SH-SY5Y (cell line): ENCODE data around the gene MICAL2.

Experiments used
- GATA2 ChIP-seq: IDR thresholded peaks from 2 replicates; pipeline ENCODE4 v1.6.1; 2011; ENCODE audit warnings: mild to moderate bottlenecking, low read depth, low read length
- GATA3 ChIP-seq: IDR thresholded peaks from 2 replicates; pipeline ENCODE4 v1.6.1; 2011; ENCODE audit warnings: low read depth, mild to moderate bottlenecking, low read length, moderate library complexity

Gene MICAL2

DNA sequence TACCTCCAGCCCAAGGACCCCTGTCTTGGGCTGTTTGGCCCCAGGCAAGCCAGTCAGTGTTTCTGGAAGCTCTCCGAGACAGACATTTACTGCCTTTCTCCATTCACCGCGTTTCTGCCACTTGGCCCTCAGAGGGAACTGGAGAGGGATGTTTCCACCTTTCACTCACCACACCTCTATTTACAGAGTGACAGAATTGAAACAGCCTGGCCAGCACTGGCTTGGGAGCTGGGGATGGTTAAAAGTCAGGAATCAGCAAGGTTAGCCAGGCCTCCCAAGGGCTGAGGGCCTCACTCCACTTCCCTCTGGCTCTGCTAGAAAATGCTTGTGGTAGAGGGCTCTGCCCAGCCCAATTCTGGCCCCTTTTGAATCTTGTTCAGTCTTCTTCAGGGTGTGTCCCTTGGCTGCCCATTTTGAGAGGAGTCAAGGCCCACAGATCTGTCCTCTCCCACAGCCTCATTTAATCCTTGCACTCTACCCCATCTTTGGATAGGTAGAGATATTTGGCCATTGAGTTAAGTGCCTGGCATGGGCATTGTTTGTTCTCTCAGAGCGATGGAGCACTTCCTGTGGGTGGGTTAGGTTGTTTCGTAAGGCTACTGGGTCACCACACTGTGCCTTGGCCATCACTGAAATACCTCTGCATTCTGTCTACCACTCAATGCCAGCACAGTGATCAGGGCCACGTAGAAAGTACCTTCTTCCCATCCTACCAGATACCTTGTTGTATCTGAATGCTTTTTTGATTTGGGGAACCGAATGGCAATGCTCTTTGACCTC, 119.2 kb downstream of the MICAL2 start:
- TF ChIP-seq GATA2: no peak
- TF ChIP-seq GATA3: no peak

DNA sequence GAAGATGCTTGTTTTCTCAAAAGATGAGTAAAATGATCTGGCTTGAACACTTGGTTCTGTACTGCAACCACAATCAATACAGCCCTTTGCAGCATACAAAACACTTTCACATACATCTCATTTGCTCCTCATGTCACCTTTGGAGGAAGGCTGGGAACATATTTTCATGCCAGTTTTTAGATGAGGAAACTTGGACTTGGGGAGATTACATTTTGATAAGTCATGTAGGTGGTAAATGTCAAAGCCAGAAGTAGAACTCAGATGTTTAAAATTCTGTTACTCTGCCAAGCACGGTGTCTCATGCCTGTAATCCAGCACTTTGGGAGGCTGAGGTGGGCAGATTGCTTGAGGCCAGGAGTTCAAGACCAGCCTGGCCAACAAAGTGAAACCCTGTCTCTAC, 121.8 kb downstream of the MICAL2 start:
- TF ChIP-seq GATA2 (no peak), GATA3 (no peak)

DNA sequence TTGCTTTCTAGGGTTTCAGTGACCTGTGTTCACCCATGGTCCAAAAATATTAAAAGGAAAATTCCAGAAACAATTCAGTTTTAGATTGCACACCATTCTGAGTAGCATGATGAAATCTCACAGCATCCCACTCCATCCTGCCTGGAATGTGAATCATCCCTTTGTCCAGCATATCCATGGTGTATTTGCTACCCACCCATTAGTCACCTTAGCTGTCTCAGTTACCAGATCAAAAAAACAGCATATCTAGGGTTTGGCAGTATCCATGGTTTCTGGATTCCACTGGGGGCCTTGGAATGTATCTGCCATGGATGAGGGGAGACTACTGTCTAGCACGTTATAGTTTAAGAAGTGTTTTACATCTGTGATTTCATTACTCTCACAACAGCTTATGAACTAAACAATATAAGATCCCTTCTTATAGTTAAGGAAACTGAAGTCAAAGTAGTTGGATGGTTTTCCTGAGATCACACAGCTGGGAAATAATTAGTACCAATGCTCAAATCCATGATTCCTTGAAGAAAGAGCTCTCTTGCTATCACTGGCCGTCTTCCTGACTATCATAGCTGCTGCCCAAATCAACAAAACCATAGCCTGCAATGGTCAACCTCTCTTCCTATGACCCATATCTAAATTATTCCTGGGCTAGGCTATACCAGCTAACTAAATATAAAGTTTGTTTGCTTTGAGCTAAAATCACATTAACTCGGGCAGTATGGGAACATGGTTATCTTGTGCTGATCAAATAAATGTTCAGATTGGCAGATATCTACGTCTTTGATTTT, 122.6 kb downstream of the MICAL2 start:
- no peak for TF ChIP-seq GATA2
- TF ChIP-seq GATA3: no peak

DNA sequence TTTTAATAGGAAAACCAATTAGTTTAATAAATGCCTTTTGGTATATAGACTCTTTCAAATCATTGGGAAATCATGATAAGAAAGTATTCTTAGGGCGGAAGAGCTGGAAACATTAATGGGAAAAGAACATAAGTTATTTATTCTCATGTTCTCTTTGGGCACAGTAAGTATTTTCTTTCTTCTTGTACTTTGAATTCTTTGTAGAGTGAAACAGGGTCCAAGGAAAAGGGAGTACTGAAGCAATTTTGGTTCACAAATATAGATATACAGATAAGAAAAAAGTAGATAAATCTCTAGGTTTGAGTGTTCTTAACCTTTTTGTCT, 123.2 kb downstream of the MICAL2 start:
- TF ChIP-seq GATA3 (no peak), GATA2 (no peak)

DNA sequence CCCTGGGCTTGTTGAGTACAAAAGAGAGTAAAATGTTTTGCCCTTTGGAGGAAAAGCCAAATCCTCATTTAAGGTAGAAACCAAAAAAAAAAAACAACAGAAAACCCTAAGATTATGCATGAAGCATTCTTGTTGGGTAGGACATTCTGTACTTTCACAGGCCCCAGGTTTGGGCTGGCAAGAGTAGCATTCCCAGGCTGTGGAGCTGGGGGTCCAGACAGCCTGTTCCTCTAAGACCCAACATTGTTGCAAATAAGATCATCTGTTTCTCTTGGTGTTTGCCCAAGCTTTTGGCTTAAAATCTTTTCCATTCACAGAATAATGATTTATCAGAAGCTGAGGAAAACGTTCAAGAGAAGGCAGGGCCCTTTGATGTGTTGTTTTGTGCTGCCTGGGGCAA, 123.8 kb downstream of the MICAL2 start:
- TF ChIP-seq GATA2 (no peak), GATA3 (no peak)

DNA sequence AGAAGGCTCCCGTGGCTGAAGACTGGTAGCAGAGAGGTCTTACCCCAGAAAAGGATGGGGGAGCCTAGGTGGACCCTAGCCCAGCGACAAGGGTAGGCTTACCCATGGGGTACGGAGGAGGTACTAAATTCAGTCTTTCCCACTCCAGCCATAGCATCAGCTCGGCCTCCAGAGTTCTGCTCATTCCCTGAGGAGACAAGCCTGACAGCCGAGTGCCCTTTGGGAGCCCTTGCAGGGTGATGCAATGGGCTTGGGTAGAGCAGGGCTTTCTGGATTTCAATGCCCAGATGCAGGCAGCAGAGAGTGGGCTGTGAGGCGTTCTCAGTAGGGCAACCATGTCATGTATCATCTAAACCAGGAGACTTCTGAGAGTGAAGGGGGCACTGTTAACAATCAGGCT, 124.7 kb downstream of the MICAL2 start:
- TF ChIP-seq GATA2: no peak
- TF ChIP-seq GATA3: no peak

DNA sequence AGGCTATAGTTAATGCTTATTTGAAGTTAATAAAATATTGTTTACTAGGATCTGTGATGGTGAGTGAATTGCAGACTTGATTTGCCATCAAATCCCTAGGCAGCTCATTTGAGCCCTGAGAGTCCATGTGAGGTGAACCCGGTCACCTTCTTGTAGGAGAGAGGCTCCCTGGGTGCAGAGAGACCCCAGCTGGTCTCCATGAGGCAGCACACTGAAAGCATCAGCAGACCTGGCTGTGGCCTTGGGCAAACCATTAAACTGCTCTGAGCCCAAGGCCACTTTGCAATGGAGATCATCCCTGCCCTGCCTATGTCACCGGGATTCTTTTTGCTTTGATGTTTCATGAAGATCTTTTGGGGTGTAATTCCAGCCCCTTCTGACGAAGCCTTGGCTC, 125.2 kb downstream of the MICAL2 start:
- no peak for TF ChIP-seq GATA2
- TF ChIP-seq GATA3: no peak

DNA sequence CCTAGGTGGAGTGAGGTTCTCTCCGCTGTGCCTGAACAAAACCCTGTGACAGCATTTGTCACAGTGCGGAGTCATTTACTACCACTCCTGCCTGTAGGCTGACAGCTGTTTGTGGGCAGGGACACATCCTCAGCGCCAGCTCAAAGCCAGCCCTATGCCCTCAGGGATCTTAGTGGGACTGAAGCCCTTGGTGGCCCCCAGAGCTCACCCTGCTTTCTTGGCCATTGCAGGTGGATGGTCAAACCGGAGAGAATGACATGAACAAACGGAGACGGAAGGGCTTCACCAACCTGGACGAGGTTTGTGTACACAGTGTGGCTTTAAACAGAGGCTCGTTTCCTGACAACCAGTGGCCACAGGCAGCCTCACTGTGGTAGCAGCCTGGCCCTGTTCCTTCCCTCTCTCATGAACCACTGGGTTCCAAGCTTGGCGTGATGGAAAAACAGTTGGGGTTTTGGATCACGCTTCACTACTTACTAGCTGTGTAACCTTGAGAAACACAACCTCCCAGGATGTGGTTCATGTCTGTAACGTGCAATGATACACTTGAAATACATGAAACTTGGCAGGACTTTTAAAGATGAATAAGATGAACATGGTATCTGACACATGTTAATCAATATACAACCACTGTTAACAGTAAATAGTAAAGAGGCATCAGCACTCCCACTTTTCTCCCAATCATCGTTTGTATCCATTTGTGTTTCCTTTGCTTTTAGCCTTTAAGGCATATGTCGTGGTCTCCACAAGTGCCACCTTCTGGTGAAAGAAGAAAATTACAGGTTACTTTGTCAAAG, 125.8 kb downstream of the MICAL2 start:
- TF ChIP-seq GATA3: no peak
- TF ChIP-seq GATA2: no peak

DNA sequence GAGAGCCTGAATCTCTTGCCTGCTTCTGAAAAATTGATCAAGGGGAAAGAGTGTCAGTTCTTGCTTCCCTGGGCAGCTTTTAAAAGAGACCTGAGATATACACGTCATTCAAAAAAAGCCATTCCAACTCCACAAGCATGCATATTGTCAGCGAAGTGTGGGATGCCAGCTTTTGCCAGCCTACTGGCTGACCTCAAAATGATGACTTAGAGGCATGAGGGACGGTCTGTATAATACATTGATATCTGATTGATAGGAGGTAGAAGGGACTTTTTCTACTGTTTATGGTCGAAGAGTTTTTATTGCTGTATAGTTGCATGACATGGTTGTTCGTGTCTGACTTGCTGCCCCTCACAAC, 126.3 kb downstream of the MICAL2 start:
- TF ChIP-seq GATA3 (no peak), GATA2 (no peak)

DNA sequence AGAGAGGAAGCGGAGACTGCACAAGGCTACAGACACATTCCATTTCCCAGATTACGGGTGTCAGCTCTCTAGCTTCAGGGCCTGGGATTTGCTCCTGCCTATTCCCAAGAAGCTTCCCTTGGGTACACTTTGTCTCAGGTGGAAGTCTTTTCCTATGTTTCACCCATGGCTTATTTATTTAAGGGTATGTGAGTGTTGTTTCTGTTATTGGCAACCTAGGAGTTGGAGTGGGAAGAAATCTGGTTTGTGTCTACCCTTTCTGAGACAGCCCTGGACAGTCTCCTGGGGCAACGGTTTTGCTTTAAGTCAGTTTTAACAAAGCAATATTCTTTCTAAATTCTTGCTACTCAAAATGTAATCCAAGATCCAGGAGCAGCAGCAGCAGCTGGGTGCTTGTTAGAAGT, 127.0 kb downstream of the MICAL2 start:
- TF ChIP-seq GATA2 (no peak), GATA3 (no peak)

DNA sequence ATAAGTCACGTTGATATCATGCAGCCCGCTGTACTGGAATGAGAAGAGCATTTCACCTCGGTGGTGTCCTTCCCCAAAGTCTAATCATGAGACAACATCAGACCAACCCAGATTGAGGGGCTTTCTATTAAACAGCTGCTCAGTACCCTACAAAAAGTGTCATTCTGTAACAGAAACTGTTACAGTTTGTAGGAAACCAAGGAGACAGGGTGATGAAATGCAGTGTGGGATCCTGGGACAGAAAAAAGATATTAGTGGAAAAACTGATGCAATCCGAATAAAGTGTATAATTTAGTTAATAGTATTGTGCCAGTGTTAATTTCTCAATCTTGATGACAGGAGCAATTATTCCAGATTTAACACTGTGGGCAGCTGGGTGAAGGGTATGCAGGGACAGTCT, 128.0 kb downstream of the MICAL2 start:
- no peak for TF ChIP-seq GATA3
- TF ChIP-seq GATA2: no peak

DNA sequence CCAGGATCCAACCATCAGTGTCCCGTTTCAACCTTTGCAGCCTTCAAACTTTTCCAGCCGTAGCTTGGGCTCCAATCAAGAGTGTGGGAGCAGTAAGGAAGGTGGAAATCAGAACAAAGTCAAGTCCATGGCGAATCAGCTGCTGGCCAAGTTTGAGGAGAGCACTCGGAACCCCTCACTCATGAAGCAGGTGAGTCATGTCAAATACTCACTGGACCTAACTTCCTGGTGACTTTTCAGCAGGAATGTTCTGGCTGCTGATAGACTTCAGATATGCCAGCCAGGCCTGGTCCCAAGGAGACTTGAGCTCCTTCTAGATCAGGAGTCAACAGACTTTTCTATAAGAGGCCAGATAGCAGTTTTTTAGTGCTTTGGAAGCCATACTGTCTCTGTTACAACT, 129.0 kb downstream of the MICAL2 start:
- TF ChIP-seq GATA2: no peak
- no peak for TF ChIP-seq GATA3

DNA sequence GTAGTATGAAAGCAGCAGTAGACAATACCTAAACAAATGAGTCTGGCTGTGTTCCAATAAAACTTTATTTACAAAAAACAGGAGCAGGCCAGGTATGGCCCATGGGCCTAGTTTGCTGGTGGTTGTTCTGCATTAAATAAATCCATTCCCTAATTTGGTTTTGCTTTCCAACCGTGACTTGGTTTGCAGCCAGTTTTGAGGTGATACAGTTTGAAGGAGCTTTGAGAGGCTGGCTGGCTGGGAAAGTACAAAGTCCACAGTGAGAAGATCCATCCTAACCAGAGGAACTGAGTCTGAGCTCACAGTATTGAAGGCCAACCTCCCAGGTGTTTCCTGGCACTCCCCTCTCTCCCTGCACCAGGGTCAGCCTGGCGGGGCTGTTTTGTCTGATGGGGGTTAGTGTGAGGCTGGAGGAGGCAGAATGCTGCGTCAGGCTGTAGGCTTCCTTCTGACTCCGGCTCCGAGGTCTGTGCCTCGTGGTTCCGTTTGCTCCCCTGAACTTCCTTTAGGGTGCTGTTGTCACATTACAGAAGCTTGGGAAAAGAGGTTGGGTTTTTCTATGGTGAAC, 129.5 kb downstream of the MICAL2 start:
- no peak for TF ChIP-seq GATA3
- no peak for TF ChIP-seq GATA2

DNA sequence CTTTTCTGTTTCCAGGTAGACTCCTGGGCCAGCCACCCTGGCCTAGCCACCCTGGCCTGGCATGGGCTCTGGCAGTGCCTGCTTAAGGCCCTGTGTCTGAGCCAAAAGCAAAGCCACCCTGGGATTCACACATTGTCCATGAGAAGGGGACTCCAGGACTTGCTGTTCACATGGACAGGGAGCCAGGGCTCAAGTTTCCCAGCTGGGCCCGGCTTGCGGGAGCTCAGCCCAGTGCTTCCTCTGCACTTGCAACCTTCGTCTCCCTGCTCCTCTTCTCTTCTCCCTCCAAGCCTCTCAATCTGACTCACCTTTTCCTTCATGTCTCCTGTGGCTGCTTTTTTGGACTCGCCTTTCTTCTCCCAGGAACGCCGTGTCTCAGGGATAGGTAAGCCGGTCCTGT, 130.3 kb downstream of the MICAL2 start:
- TF ChIP-seq GATA2 (no peak), GATA3 (no peak)

DNA sequence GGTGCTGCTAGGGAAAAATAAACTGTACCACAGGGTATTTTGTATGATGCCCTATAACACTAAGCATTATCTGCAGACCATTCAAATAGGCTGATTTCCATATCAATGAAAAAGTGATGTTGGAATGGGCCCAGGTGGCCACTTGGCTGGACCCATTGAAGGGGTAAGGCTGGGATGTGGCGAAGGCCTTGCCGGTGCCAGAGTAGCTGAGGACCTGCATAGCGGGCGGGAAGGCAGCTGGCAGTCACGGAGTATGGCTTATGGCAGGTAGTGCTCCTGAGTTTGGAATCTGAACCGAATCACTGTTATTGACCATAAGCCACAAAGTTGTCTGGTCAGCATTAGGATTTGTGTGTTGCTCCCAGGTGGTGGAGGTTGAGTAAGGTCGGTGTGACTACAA, 131.0 kb downstream of the MICAL2 start:
- TF ChIP-seq GATA2: no peak
